ENCODE data around the gene CTXND2. TPM values are rescaled to one million over a fixed set of nuclear protein-coding genes. Genes with fewer than 3 reads are reported as not detected.

The CTXND2 gene
- total RNA-seq, 1 experiment from 2014 or later, result not detected

DNA sequence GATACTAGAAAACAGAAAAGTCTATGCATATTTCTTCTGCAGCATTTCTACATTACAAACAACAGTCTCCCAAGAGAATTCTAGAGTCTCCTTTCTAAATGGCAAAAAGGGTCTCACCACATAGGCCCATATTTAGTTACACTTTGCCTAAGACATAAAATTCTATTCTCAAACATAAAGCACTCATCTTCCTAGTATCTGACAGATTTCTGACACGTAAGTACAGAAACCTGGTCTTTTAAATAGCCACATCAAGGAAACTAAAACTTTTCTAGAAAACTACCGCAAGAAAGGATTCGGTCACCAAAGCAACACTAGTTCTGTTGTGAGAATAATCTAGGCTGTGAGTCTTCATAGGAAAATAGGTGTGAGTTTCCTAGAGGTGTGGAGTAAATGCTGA, 45.3 kb upstream of the CTXND2 start:
- no TSS peak for BruUV-seq (replicated peaks)
- H3K27ac ChIP-seq (ENCODE audit: low read depth, low read length), result no peak overlapping the region
- peaks cover 4 to 5% of the 10 kb centered on the region in 2 experiments; a peak in 2 of 4 replicates for H3K36me3 ChIP-seq (ENCODE audit: control insufficient read depth in 1 of 2, insufficient read depth in 2 of 2, low read length in 2 of 2)
- no peak overlapping the region for H3K4me3 ChIP-seq (replicated peaks in 1 of 2; ENCODE audit: low read depth in 1 of 2, low read length in 2 of 2)
- ATAC-seq, result no peak
- no peaks in the 10 kb centered on the region for H3K9me2 ChIP-seq (ENCODE audit: insufficient read depth)
- CTCF ChIA-PET, result no interaction called here
- no peaks in the 10 kb centered on the region for H4K20me1 ChIP-seq (ENCODE audit: insufficient read depth)
- no peak overlapping the region for H2AFZ ChIP-seq (ENCODE audit: low read depth, low read length, poor library complexity, severe bottlenecking)
- H3K27me3 ChIP-seq (ENCODE audit: insufficient read depth, low read length), result no peaks in the 10 kb centered on the region
- no peak overlapping the region for H3K9ac ChIP-seq (ENCODE audit: low read length)
- H3K79me2 ChIP-seq (ENCODE audit: insufficient read depth, low read length), result no peaks in the 10 kb centered on the region
- RAD21 ChIA-PET (ENCODE audit: low non-redundant PET in 1 of 2, low total read pairs in 2 of 2, uncharacterized antibody in 2 of 2, unreplicated experiment in 2 of 2), result no interaction called here
- TF ChIP-seq JUND (IDR thresholded peaks at IDR 0.05), result no peak
- TF ChIP-seq YY1 (IDR thresholded peaks at IDR 0.05; ENCODE audit: extremely low read depth, insufficient replicate concordance, low read depth, low read length), result no peak
- no peak for TF ChIP-seq TCF7L2 (IDR thresholded peaks at IDR 0.05; ENCODE audit: borderline replicate concordance, extremely low read depth, insufficient read depth, insufficient read length)
- no peak for TF ChIP-seq POLR2A (IDR thresholded peaks at IDR 0.05; ENCODE audit: borderline replicate concordance, extremely low read depth, insufficient read depth, insufficient read length)
- no peak for TF ChIP-seq ZFX (IDR thresholded peaks at IDR 0.05)
- TF ChIP-seq RAD21 (IDR thresholded peaks at IDR 0.05; ENCODE audit: low read depth), result no peak
- TF ChIP-seq, protein P1, sequence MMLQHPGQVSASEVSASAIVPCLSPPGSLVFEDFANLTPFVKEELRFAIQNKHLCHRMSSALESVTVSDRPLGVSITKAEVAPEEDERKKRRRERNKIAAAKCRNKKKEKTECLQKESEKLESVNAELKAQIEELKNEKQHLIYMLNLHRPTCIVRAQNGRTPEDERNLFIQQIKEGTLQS (IDR thresholded peaks at IDR 0.05), result no peak
- no peak for TF ChIP-seq POLR2AphosphoS5 (IDR thresholded peaks at IDR 0.05; ENCODE audit: low read depth, low read length)
- no peak for TF ChIP-seq REST (IDR thresholded peaks at IDR 0.05; ENCODE audit: low read depth)
- no peak for TF ChIP-seq FOSL1 (IDR thresholded peaks at IDR 0.05; ENCODE audit: low read depth)
- TF ChIP-seq EZH2phosphoT487 (IDR thresholded peaks at IDR 0.05; ENCODE audit: borderline replicate concordance), result no peak
- DNase-seq (ENCODE audit: low read depth, low spot score), result no peak
- intact Hi-C loops (cut with micrococcal nuclease), result no loop called here
- no peaks in the 10 kb centered on the region for H3K4me1 ChIP-seq (ENCODE audit: control insufficient read depth in 1 of 2, insufficient read depth in 2 of 2, low read length in 2 of 2)
- H3K4me2 ChIP-seq (ENCODE audit: low read length), result no peak overlapping the region
- POLR2A ChIA-PET, result no interaction called here
- no peaks in the 10 kb centered on the region for H3K9me3 ChIP-seq (ENCODE audit: control insufficient read depth in 1 of 2, insufficient read depth in 1 of 2, low read depth in 1 of 2, low read length in 2 of 2)
